Cardiac septum (tissue), 1 donor: ENCODE results near the gene TMEM158. TPM values are rescaled to one million over a fixed set of nuclear protein-coding genes. Genes with fewer than 3 reads are reported as not detected.

ENCODE experiments used
- DNase-seq: peaks from one replicate; pipeline ENCODE4 v3.0.0-alpha.2; 2020; ENCODE audit warnings: low spot score
- intact Hi-C: fragments of 100-400 bp; cut with DNase I; formaldehyde crosslinking; loops from one replicate; pipeline ENCODE4 v1.14.0; 2022
- total RNA-seq: library from RNA; stranded (reverse); fragmentation: NEBNext Ultra II Directional; extraction: Animal tissue kit (Norgen Biotek cat#: 25700); gene quantifications from one replicate; pipeline ENCODE4 v1.2.1, GENCODE V29; 2021
- donor health status: DM: no; HTN: no; CAD: no.

Gene TMEM158
- total RNA-seq, 1 donor from 2014 or later = 0.38 TPM

- no peak for DNase-seq
- intact Hi-C loops = no loop called here
Measured at GRCh38 chr3:45236964-45237363, 10.9 kb upstream of the TMEM158 start.

DNA sequence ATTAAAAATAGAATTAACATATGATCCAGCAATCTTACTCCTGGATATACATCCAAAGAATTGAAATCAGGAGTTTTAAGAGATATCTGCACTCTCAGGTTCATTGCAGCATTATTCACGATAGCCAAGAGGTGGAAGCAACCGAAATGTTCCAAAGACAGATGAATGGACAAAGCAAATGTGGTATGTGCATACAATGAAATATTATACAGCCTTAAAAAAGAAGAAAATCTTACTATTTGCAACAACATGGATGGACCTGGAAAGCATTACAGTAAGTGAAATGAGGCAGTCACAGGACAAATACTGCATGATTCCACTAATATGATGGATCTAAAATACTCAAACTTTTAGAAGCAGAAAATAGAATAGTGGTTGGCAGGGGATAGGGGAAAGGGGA, 9.3 kb upstream of the TMEM158 start:
- intact Hi-C loops = no loop called here

DNA sequence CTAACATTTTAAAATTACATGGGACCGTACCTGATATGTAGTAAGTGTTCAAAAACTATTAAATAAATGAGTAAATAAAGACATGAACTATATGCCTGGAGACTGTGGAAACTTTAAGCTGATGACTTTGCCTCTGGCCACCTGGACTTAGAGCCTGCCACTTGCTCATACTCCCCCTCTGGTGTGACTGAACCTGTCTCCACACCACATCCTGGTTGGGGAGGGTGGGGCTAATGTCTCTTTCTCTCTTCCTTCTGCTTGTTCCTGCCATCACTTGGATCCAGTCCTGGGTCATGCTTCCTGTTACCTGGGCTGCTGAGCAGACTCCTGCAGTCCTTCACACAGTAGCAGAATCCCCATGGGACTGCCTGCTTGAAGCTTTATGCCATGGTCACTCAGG, 8.2 kb upstream of the TMEM158 start:
- intact Hi-C loops = no loop called here
- DNase-seq = no peak

More for the DNA sequence above, 9.3 kb upstream of the TMEM158 start:
- no peak for DNase-seq

GRCh38 chr3:45232521-45232920, 6.4 kb upstream of the TMEM158 start:
- DNase-seq = no peak
- intact Hi-C loops = no loop called here

- intact Hi-C loops = loop anchor here (5.0 to 10.0 kb wide), 2 partner anchors 269 to 437 kb away; no protein-coding TSS in a partner anchor
- no peak for DNase-seq
Measured at GRCh38 chr3:45227946-45228345, 1.9 kb upstream of the TMEM158 start.

GRCh38 chr3:45227071-45227820, 1.2 kb upstream of the TMEM158 start:
- no peak for DNase-seq
- intact Hi-C loops = loop anchor here (5.0 to 10.0 kb wide), 2 partner anchors 270 to 438 kb away; no protein-coding TSS in a partner anchor

DNA sequence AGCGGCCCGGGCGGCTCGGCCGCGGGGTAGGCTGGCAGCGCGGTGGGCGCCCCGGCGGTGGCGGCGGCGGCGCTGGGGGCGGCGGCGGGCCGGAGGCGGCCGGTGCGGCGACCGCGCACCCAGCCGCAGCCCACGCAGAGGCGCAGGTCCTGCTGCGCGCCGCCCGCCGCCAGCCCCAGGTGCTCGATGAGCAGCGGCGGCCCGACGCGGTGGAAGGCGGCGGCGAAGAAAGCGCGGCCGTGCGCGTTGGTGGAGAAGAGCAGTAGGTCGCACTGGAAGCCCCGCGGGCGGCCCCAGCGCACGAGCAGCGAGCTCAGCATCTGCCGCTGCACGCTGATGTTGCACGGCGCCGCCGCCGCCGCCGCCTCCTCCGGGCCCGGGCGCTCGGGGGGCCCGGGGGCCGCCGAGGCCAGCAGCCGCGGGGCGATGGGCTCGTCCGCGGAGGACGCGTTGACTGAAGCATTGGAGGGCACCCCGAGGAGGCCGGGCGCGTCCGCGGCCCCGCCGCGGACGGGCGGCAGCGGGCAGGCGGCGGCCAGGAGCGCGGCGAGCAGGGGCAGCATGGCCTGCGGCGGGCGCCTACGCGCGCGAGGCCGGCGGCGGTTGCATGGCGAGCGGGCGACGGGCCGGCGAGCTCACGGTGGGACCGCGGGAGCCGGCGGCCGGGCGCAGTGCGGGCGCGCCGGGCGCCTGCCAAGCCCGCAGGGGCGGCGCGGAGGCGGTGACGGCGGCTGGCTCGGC, 452 bp downstream of the TMEM158 start:
- DNase-seq = no peak
- intact Hi-C loops = loop anchor here (5.0 to 10.0 kb wide), 2 partner anchors 272 to 439 kb away; no protein-coding TSS in a partner anchor

- intact Hi-C loops = loop anchor here (5.0 to 10.0 kb wide), 2 partner anchors 272 to 440 kb away; no protein-coding TSS in a partner anchor
- peak; percentile 86 for DNase-seq
Measured at GRCh38 chr3:45224824-45225464, 1.1 kb downstream of the TMEM158 start.

DNA sequence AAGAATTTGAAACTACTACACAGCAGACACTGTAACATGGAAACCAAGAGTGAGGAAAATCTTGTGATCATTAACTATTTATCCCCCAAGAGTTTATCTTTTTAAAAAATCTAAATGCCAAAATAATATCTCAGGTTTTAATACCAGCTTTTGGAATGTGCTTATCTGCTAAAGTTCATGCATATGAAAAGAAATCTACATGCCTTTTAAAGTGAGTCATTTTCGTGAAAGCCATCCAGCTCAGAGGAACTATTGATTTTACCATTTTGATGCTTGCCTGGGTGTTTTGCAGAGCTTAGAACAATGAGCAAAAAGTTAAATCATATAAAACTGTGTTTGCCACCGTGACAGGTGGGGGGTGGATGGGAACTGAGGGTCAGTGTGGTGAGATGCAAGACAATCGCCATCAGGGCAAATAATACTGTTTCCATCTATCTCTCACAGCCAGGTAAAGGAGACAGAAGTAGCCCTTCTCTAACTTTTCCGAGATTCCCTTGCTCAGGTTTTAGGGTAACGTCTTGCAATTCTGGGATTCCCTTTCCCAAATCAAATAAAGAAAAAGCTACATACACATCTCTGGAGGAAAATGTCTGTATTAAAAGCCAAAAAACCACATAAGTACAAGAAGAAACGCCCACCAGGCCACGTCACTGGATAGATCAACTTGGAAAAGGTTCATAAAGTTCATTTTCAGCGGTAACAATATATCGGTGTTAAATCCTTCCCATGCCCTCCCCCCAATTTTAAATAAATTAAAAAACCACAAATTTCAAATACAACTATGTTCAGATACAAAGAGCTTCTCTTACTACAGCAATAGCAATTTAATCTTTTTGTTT, 2.0 kb downstream of the TMEM158 start:
- no peak for DNase-seq
- intact Hi-C loops = loop anchor here (10.0 kb wide), 1 partner anchor 441 kb away; no protein-coding TSS in a partner anchor

DNA sequence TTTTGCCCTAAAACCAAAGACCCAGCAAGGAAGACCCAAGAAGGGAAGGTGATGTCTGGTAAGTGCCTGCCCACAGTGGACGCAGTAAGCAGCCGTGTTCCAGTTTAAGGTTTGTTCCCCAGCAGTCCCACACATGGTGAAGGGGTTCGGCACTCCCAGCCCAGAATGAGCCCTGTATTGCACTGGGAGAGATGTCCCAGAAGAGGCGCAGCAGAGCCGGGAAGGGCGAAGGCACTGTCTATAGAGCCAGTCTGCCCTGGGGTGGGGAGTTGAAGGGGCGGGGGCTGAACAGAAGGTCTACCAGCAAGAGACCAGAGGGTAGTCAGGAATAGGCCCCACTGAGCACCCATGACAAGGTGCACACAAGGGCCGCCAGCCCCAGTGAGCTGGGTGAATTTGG, 6.4 kb downstream of the TMEM158 start:
- no peak for DNase-seq
- intact Hi-C loops = loop anchor here (10.0 kb wide), 1 partner anchor 445 kb away; no protein-coding TSS in a partner anchor

- intact Hi-C loops = no loop called here
- no peak for DNase-seq
Measured at GRCh38 chr3:45218578-45219390, 7.3 kb downstream of the TMEM158 start.

GRCh38 chr3:45216021-45216609, 10.0 kb downstream of the TMEM158 start:
- intact Hi-C loops = no loop called here
- no peak for DNase-seq

DNA sequence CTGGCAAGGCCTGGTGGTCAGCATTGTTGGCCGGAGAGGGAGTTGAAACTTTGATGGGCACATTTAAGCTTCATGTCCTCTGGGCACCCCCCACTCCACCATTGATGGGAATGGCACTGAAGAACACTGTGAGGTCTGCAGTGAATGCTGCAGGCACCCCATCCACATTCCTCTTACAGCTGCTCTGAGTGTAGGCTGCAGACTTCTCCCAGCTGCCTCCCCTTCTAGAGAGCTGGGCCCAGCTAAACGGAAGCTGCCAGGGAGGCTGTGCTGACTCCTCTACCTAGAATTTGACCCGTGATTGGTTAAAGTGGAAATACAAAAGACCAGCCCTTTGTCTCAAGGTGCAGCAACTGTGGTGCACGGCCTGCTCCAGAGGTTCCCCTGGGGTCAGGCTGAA, 10.6 kb downstream of the TMEM158 start:
- intact Hi-C loops = no loop called here
- DNase-seq = no peak

DNA sequence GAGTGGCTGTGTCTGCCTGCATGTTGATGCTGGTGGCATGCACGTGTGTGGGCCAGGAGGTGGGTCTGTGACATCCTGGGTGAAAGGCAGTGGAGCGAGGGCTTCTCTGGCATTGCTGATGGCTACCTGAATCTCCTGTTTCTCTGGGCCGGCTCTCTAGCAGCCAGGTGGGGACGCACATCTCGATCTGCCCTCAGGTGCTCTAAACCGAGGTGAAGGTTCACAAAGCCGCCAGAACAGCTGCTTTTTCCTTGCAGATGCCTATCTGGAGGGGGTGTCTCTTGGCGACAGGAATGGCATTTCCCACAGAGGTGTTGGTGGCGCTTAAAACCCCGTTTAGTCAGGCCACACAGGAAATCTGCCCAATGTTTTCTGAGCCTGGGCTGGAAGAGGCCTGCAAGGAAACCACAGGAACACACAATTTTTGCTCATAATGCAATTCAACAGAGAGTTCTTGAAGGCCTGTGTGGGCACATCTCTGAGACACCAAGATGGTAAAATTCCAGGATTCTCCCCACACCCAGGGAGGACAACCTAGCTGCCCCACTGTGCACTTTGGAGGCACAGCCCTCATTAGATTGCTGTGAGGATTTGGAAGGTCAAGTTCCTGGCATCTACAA, 11.9 kb downstream of the TMEM158 start:
- intact Hi-C loops = loop anchor here (5.0 kb wide), 1 partner anchor 157 kb away; no protein-coding TSS in a partner anchor
- no peak for DNase-seq

DNA sequence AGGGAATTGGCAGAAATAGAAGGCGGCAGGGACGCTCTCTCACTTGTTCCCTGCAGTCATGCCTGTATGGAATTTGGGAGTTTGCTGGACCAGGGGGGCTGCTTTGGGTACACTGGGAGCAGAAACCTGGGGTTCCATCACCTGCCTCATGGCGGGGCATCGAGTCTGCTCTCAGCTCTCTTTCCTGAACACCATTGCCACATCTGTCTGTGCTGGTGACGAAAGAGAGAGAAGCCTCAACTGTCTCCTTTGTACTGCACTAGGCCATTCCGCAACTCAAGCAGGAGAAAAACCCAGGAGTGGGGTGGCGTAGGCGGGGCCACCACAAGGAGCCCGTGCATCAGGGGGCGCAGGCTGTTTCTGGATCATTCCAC, 14.0 kb downstream of the TMEM158 start:
- intact Hi-C loops = loop anchor here (5.0 kb wide), 1 partner anchor 155 kb away; no protein-coding TSS in a partner anchor
- DNase-seq = no peak

- intact Hi-C loops = loop anchor here (5.0 kb wide), 1 partner anchor 154 kb away; no protein-coding TSS in a partner anchor
- DNase-seq = no peak
Measured at GRCh38 chr3:45211466-45212094, 14.5 kb downstream of the TMEM158 start.
